Thyroid gland (tissue), 4 donors: ENCODE data around the gene GALNT8. TPM values are rescaled to one million over a fixed set of nuclear protein-coding genes. Genes with fewer than 3 reads are reported as not detected.

Experiments used
- DNase-seq, 2 donors: peaks; one replicate each; pipeline ENCODE4 v3.0.0-alpha.2; 2019
- H3K27ac ChIP-seq, 3 donors: fragments of 200-600 bp; sonication (generic); 1 replicate in 2 of 3; 2 replicates in 1 of 3; pipeline ENCODE4 v1.5.1; 2016 to 2019; ENCODE audit warnings: mild to moderate bottlenecking in 1 of 3, moderate library complexity in 1 of 3
- H3K27me3 ChIP-seq: fragments of 200-600 bp; sonication (generic); one replicate; pipeline ENCODE4 v1.5.1; 2019
- H3K36me3 ChIP-seq, 2 donors: fragments of 200-600 bp; sonication (generic); one replicate each; pipeline ENCODE4 v1.5.1; 2016 to 2019
- H3K4me1 ChIP-seq, 2 donors: fragments of 200-600 bp; sonication (generic); one replicate each; pipeline ENCODE4 v1.5.1; 2017 to 2019
- H3K4me3 ChIP-seq, 3 donors: fragments of 200-600 bp; sonication (generic); replicated peaks in 1 of 3; 1 replicate in 2 of 3; 2 replicates in 1 of 3; pipeline ENCODE4 v1.5.1; 2016; ENCODE audit warnings: mild to moderate bottlenecking in 1 of 3
- H3K9me3 ChIP-seq: fragments of 200-600 bp; sonication (generic); one replicate; pipeline ENCODE4 v1.5.1; 2017
- CTCF ChIP-seq, 6 experiments: fragments of 200-600 bp in 3 of 6; fragments of 450-650 bp in 3 of 6; sonication (generic) in 3 of 6; IDR thresholded peaks; one replicate each; pipeline ENCODE4 v1.5.1; 2016 to 2019; ENCODE audit warnings: antibody characterized with exemption in 6 of 6, mild to moderate bottlenecking in 2 of 6, inconsistent platforms in 1 of 6, moderate library complexity in 1 of 6
- POLR2A ChIP-seq, 2 donors: fragments of 450-650 bp; IDR thresholded peaks; one replicate each; pipeline ENCODE4 v1.6.1; 2017; ENCODE audit warnings: antibody characterized with exemption in 2 of 2, mild to moderate bottlenecking in 2 of 2, moderate library complexity in 1 of 2
- WGBS, 2 donors: methylation state at CpG; one replicate each; pipeline ENCODE4 v1.1.5; 2017; 5-methylcytosine and 5-hydroxymethylcytosine counted together
- intact Hi-C: fragments of 100-400 bp; cut with DNase I; formaldehyde crosslinking; loops from one replicate; pipeline ENCODE4 v1.15.1; 2023
- total RNA-seq, 4 donors: library from RNA; depleted of rRNA; stranded (reverse); fragments of >200 nt; gene quantifications; one replicate each; pipeline ENCODE4 v1.2.3, GENCODE V29; 2016

Gene GALNT8
- total RNA-seq, 4 donors from 2014 or later = 0.54 to 0.78 TPM; not detected in 2

- Histone ChIP-seq H3K4me1 (no peaks in the 10 kb centered on the region), H3K27me3 (no peaks in the 10 kb centered on the region), H3K36me3 (no peaks in the 10 kb centered on the region), H3K4me3 (no peak overlapping the region), H3K9me3 (no peaks in the 10 kb centered on the region), H3K27ac (no peak overlapping the region)
- intact Hi-C loops = no loop called here
- no peak for DNase-seq
- TF ChIP-seq POLR2A (IDR thresholded peaks at IDR 0.05) (no peak), CTCF (IDR thresholded peaks at IDR 0.05) (no peak)
- 80 to 81% methylated on average over 3 of the region's 3 CpGs for WGBS, 2 donors
Observed at GRCh38 chr12:4725057-4725456, 4.9 kb downstream of the GALNT8 start.

- H3K27ac ChIP-seq = no peak overlapping the region
- no peaks in the 10 kb centered on the region for H3K9me3 ChIP-seq
- WGBS, 2 donors = 81 to 86% methylated on average over 4 of the region's 4 CpGs
- no peaks in the 10 kb centered on the region for H3K36me3 ChIP-seq
- TF ChIP-seq POLR2A (IDR thresholded peaks at IDR 0.05) (no peak), CTCF (IDR thresholded peaks at IDR 0.05) (no peak)
- H3K27me3 ChIP-seq = no peaks in the 10 kb centered on the region
- no peak for DNase-seq
- intact Hi-C loops = no loop called here
- no peak overlapping the region for H3K4me3 ChIP-seq
- H3K4me1 ChIP-seq = no peaks in the 10 kb centered on the region
Observed at GRCh38 chr12:4734625-4735340, 14.6 kb downstream of the GALNT8 start.

- DNase-seq = no peak
- WGBS, 2 donors = 57 to 78% methylated on average over 1 of the region's 1 CpG
- H3K4me1 ChIP-seq = no peaks in the 10 kb centered on the region
- no peak overlapping the region for H3K27ac ChIP-seq
- intact Hi-C loops = no loop called here
- H3K27me3 ChIP-seq = no peaks in the 10 kb centered on the region
- H3K36me3 ChIP-seq = no peaks in the 10 kb centered on the region
- H3K4me3 ChIP-seq = no peak overlapping the region
- TF ChIP-seq CTCF (IDR thresholded peaks at IDR 0.05) (no peak), POLR2A (IDR thresholded peaks at IDR 0.05) (no peak)
- no peaks in the 10 kb centered on the region for H3K9me3 ChIP-seq
Observed at GRCh38 chr12:4736091-4736490, 15.9 kb downstream of the GALNT8 start.

- H3K4me1 ChIP-seq = no peaks in the 10 kb centered on the region
- intact Hi-C loops = no loop called here
- WGBS, 2 donors = 88 to 91% methylated on average over 4 of the region's 4 CpGs
- no peaks in the 10 kb centered on the region for H3K9me3 ChIP-seq
- TF ChIP-seq POLR2A (IDR thresholded peaks at IDR 0.05) = no peak
- TF ChIP-seq CTCF (IDR thresholded peaks at IDR 0.05) = no peak
- DNase-seq = no peak
- H3K27me3 ChIP-seq = no peaks in the 10 kb centered on the region
- no peak overlapping the region for H3K27ac ChIP-seq
- H3K4me3 ChIP-seq = no peak overlapping the region
- no peaks in the 10 kb centered on the region for H3K36me3 ChIP-seq
Observed at GRCh38 chr12:4738541-4738940, 18.3 kb downstream of the GALNT8 start.

- 79 to 84% methylated on average over 15 of the region's 15 CpGs for WGBS, 2 donors
- no peak for DNase-seq
- Histone ChIP-seq H3K4me3 (no peak overlapping the region), H3K36me3 (no peaks in the 10 kb centered on the region), H3K27me3 (no peaks in the 10 kb centered on the region), H3K9me3 (no peaks in the 10 kb centered on the region), H3K27ac (no peak overlapping the region), H3K4me1 (no peaks in the 10 kb centered on the region)
- TF ChIP-seq CTCF (IDR thresholded peaks at IDR 0.05) = no peak
- no peak for TF ChIP-seq POLR2A (IDR thresholded peaks at IDR 0.05)
- intact Hi-C loops = no loop called here
Observed at GRCh38 chr12:4742416-4742970, 22.3 kb downstream of the GALNT8 start.
